Dedifferentiated amniotic fluid mesenchymal stem cell (primary cell): ENCODE measurements around the gene SGPL1.

ENCODE experiments used
- DNase-seq: peaks from one replicate; pipeline ENCODE4 v3.0.0-alpha.2; 2016; ENCODE audit errors: extremely low spot score

SGPL1 gene

DNA sequence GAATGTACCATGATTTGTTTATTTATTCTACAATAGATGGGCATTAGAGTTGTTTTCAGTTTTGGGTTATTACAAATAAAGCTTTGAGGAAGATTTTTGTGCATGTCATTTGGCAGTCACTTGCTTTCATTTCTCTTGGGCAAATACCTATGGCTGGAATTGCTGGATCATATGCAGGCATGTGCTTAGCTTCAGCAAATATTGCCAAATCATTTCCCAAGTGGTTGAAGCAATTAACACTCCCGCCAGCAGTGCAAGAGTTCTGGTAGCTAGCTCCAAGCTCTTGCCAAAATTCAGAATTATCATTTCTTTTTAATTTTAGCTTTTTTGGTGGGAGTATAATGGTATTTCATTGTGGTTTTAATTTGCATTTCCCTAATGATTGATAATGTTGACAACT lies 105.5 kb downstream of the SGPL1 start:
- DNase-seq: no peak

DNA sequence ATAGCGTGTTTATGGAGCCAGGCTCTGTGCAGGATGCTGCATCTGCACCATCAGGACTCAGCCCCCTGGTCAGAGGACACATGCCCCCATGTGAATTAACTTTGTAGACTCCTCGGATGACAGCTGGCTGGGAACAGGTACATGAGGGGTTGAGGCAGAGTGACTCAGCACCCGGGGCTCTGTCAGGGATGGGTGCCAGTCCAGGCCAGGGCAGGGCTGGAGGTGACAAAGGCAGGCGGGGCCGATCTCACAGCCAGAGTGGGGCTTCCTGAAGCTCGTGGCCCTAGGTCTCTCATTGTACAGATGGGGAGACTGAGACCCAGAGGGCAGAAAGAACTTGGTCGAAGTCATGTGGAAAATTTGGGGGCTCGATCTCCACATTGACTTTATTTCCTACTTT lies 107.9 kb downstream of the SGPL1 start:
- no peak for DNase-seq

DNA sequence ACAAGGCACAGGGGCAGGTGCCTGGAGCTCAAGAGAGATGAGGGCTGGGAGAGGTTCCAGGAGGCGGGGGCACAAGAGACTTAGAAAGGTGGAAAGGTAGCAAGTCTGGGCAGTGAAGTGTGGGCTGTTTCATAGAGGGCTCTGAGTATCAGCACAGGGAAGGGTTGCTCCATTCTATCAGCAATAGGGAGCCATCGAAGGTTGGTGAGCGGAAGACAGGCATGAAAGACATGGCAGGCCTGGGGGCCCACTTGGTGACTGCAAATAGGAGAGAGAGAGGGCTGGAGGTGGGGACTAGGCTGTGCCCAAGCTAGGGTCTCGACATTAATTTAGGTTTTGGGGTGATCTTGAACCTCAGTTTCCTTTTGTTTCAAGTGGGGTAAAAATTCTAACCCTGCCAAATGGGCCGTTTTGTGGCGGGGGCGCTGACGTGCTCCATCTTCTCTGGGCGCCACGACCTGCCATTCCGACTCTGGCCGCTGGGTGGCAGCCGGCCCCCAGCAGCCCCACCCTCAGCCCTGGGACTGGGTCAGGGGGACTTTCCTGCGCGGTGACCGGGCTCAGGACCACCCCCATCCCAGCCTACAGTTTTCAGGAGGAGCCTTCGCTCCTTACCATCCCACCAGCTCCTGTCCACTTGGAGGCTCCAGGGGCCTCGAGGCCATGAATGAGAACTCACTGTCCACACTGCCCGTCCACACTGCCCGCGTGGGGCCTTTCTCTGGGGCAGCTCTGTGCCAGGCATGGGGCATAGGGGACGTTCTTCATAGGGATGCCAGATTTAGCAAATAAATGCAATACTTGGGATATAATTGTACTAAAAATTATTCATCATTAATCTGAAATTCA lies 109.9 kb downstream of the SGPL1 start:
- no peak for DNase-seq

DNA sequence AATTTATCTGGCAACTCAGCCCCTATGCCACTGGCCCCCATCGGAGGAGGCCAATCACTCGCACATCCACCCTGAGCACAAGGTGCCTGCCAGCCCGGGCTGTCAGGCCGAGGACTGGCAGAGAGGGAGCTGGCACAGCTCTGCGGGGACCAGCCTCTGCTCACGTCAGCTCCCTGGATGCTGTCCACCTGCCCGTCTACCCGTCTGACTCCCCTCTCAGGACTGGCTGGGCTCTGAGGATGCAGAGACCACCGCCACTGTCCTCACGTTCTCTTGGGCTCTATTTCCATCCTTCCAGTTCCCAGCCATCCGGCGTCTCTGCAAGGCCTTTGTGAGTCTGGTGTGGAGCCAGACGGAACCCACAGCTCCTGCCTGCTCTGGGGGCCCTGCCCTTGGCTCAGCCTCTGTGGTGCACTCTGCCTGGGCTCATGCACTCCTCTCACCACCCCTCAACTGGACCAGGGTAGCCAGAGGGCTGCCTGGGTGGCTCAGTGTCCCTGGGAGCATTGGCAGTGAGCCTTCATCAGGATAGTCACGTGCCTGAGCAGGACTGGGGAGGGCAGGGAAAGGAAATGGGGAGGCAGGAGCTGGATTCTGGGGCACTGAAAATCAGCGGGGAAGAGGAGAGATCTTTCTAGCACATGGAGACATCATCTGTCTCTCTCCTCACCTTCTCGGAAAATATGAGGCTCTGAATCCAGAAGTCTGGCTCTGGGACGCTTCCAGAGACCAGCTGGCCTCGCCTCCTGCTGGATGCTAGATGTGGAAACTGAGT lies 110.7 kb downstream of the SGPL1 start:
- DNase-seq: no peak

DNA sequence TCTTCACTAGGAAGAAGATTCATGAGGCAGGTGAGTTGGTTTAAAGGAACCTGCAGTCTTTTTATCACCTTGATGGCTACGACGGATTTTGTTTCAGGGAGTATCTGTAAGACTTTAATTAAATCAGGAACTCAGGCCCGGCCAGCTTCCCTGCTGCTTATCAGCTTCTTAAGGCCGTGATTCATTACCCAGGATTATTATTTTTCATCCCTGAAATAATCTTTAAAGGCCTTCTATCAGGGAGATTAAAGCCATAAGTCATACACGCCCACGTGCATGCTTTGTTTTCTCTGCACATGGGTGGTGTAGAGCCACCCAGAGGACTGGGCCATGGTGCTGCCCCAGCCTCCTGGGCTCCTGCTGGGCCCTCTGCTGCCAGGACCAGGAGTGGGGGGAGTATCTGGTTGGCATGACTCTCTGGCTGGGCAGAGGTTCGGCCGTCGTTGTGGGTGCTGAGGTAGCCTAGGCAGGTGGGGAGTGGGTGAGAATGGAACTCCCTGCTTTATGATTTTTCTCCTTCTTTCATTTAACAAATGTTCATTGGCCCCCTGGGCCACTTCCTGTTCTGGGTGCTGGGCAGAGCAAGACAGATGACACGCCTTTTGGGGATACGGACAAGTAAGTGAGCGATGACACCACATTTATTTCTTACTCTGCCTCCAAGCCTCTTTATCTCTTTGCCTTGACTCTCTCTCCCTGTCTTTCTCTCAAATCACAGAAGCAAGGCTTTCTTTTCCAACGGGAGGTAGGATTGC lies 111.6 kb downstream of the SGPL1 start:
- DNase-seq: no peak

DNA sequence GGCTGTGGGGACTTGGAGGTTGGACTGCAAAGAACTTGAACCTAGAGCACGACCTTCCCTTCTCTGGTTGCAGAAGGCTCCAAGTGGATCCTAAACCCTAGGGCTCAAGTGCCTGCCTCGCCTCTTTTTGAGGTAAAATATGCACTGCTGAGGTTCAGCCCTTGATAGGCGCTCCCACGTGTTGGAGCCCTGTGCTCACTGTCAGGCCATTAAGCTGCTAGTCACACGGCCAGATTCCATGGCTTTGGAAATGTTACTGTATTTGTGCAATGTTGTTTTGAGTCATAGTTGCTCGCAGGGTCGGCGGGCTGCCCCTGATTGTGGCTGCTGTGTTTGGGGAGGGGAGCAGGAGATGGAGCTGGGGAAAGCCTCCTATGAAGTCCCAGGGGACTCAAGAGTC lies 112.4 kb downstream of the SGPL1 start:
- DNase-seq: no peak

DNA sequence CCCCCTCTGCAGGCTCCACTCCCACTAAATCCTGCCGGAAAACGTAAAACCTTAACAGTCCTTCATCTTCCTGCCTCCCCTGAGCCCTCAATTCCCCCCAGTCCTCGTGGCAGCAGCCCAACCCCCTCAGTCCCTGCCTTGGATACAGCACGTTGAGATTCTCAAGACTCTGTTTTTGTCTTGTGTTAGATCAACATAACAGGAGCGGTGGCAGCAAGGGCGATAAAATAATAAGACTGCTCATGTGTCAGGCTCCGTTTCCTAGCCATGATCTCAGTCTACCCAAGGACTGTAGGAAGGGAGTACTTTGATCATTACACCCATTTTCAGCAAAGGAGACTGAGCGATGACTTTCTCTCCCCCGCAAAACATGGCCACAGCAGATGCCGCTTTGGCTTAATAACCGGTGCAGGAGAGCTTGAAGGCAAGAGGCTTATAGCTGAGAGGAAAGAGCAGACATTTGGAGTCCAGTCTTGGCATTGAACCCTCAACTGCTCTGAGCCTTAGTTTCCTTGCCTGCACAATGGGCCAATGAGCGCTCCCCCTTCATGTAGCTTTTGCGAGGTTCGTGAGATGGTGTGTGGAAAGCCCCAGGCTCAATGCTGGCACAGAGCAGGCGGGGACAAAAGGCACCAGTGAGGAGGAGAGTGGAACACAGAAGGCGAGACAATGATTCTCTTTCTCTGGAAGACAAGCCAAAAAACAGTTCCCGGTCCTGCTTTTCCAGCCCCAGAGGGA lies 114.7 kb downstream of the SGPL1 start:
- no peak for DNase-seq
